ENCODE measurements around the gene SIPA1L3.

The SIPA1L3 gene

GRCh38 chr19:38076337-38076736 is 169.3 kb downstream of the SIPA1L3 start:
- no peak for DNase-seq

GRCh38 chr19:38078302-38078930 is 171.4 kb downstream of the SIPA1L3 start:
- no peak for DNase-seq

GRCh38 chr19:38079926-38080380 is 172.9 kb downstream of the SIPA1L3 start:
- peak; percentile 84 for DNase-seq

GRCh38 chr19:38081547-38082255 is 174.7 kb downstream of the SIPA1L3 start:
- no peak for DNase-seq

- DNase-seq: no peak
Observed at GRCh38 chr19:38082256-38083118, 175.5 kb downstream of the SIPA1L3 start.

- DNase-seq: no peak
Observed at GRCh38 chr19:38084196-38084595, 177.2 kb downstream of the SIPA1L3 start.

- no peak for DNase-seq
Observed at GRCh38 chr19:38089440-38089839, 182.4 kb downstream of the SIPA1L3 start.

GRCh38 chr19:38093154-38093553 is 186.1 kb downstream of the SIPA1L3 start:
- no peak for DNase-seq

- DNase-seq: peak; percentile 48
Observed at GRCh38 chr19:38093587-38093986, 186.6 kb downstream of the SIPA1L3 start.

- peak; percentile 71 for DNase-seq
Observed at GRCh38 chr19:38095411-38096308, 188.7 kb downstream of the SIPA1L3 start.

GRCh38 chr19:38099966-38100365 is 193.0 kb downstream of the SIPA1L3 start:
- DNase-seq: no peak

- no peak for DNase-seq
Observed at GRCh38 chr19:38100589-38100988, 193.6 kb downstream of the SIPA1L3 start.

GRCh38 chr19:38101723-38102122 is 194.7 kb downstream of the SIPA1L3 start:
- DNase-seq: no peak

- no peak for DNase-seq
Observed at GRCh38 chr19:38105574-38105973, 198.6 kb downstream of the SIPA1L3 start.

GRCh38 chr19:38107129-38107528 is 200.1 kb downstream of the SIPA1L3 start:
- DNase-seq: no peak

GRCh38 chr19:38111898-38112297 is 204.9 kb downstream of the SIPA1L3 start:
- no peak for DNase-seq

GRCh38 chr19:38114651-38115050 is 207.6 kb downstream of the SIPA1L3 start:
- no peak for DNase-seq

GRCh38 chr19:38115271-38115802 is 208.3 kb downstream of the SIPA1L3 start:
- DNase-seq: no peak

- no peak for DNase-seq
Observed at GRCh38 chr19:38118176-38118575, 211.2 kb downstream of the SIPA1L3 start.

- no peak for DNase-seq
Observed at GRCh38 chr19:38120471-38121025, 213.5 kb downstream of the SIPA1L3 start.

- no peak for DNase-seq
Observed at GRCh38 chr19:38122402-38123093, 215.5 kb downstream of the SIPA1L3 start.

Data from NCI-H1092 treated with DMSO at 0.1 percent for 48 hours (cell line).